CD4-positive, alpha-beta T cell treated with Interferon alpha-2 for 1 hour (primary cell): ENCODE measurements around the gene RNU6-9.
A peak's percentile ranks its signal among the peaks of the same experiment; 100 is the strongest.

Experiments used
- DNase-seq, 2 donors: peaks; one replicate each; pipeline ENCODE4 v3.0.0-alpha.2; 2020 to 2022

Gene RNU6-9

DNA sequence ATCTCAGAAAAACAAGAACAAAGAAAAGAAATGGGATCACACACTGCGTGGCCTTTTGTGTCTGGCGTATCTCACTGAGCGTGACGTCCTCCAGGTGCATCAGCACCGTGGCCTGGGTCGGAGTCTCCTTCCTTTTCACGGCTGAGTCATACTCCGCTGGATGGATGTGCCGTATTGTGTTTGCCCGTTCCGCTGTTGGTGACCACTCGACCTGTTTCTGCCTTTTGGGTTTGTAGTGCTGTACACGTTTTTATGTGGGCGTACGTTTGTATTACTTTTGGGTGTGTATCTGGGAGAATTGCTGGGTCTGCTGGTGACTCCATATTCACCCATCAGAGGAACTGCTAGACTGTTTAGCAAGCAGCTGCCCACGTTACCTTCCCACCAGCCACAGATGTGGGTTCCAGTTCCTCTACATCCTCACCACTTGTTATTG is 44.0 kb downstream of the RNU6-9 start:
- peak; percentile 53 to 54 for DNase-seq

DNA sequence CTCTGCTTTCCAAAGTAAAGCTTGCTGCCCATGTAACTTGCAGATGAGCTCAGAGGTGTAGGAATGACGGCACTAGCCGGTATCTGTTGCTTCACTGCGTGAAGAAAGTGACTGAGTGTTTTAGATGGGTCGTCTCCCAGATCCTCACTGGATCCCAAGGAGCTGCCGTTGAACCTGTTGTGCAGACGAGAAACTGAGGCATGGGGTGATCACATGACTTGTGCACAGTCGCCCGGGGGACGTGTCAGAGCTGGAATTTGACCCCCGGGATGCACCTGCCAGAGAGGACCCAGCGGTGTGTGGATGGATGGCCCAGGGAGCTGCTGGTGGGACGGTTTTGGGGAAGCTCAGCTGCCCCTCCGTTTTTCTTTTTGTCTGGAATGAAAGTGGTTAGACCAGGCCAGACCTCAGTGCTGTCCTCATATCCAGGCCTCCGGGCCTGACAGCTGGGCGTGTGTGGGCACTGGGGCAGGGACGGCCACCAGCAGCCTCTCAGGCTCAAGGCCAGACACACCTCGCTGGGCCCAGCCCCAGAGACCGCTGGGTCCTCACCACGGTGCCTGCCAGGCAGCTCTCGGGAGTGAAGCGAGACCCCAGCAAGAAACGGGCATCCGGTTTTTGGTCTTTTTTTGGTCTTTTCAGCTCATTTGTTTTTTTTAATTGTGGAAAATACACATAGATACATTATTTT is 45.1 kb downstream of the RNU6-9 start:
- no peak for DNase-seq

DNA sequence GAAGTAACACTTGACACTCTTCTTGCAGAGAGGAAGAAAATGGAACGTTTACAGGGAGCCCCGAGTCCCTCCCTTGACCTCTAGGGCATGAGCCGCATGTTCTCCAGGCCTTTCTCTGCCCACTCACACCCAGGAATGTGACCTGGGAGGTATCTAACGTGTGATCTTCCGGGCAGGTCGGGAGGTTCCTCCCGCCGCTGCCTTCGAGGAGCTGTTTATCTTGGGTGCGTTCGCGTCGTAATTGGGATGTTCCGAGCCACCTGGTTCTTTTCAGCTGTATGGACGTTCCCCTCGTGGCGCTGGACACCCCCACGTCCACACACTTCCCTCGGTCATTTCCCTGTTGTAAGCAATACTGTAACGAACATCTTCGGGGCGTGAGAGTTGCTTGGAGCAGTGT is 46.2 kb downstream of the RNU6-9 start:
- no peak for DNase-seq

DNA sequence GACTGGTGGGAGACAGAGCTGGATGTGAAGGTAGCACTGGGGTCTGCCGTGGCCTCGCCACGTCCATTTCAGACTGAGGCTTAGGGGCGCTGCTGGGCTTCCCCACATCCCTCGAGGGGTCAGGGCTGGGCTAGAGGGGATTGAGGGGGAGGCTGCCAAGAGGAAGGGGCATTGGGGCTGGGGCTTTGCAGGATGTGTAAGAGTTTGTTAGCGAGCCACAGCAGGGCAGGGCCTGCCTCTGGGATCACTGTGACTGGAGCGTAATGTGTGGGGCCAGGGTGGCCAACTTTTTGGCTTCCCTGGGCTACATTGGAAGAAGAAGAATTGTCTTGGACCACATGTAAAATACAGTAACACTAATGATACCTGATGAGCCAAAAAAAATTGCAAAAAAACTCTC is 46.6 kb downstream of the RNU6-9 start:
- no peak for DNase-seq

DNA sequence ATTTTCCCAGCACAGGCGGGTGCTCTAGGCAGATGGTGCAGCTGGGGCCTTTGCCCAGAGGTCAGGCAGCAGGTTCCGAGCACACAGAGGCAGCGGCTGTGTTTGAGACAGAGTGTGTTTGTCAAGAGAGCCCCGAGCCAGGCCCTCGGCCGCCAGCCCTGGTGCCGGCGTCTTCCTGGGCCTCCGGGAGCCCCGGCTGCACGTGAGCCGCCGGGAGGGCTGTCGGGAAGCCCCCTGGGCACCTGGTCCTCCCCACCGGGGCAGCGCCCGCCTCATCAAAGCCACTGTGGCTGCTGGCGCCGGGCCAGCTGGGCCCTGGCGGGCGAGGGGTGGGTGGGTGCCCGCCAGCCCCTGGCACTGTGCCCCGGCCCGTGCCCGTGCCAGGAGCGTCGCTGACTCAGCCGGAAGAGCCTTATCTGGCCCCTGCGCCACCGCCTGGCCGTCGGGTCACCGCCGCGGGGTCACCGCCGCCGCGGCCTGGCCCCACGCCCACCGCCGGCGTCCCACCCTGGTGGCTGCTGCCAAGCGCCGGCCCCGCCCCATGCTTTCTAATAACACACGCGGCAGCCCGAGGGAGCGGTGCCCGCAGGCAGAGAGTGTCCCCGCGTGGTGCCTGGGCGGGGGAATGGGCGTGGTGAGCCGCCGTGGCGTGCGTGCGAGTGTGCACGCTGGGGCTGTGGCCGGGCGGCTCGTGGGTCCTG is 47.5 kb downstream of the RNU6-9 start:
- peak; percentile 74 to 85 for DNase-seq

DNA sequence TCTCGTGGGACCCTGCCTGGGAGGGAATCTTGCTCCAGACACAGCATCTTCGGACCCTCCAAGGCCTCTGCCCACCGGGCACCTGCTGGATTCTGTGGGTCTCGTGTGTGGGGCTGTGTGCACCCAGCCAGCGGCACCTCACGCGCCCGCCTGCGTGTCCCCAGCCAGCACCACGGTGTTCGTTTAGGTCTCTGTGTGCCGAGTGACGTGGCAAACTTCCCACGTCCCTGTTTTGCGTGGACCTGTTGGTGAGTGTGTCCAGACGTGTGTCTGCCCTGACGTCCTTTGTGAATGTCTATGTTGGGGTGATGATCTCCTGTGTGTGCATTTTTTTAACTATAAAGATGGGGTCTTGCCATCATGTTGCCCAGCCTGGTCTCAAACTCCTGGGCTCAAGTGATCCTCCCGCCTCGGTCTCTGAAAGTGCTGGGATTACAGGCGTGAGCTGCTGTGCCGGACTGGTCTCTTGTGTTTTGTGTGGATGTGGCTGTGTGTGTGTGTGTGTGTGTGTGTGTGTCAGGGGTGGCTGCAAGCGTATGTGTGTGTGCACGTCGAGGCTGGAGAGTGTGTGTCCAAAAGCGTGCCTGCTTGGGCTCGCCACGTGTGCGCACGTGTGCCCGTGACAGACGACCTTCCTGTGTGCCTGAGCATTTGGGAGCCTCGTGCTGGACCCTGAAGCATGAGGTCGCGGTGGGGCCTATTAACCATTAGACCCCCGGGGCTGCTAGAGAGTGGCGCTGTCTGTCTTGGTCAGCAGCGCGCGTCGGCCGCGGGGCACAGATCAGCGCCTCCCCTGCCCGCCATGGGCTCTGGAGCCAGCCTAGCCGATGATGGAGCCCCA is 48.2 kb downstream of the RNU6-9 start:
- no peak for DNase-seq

DNA sequence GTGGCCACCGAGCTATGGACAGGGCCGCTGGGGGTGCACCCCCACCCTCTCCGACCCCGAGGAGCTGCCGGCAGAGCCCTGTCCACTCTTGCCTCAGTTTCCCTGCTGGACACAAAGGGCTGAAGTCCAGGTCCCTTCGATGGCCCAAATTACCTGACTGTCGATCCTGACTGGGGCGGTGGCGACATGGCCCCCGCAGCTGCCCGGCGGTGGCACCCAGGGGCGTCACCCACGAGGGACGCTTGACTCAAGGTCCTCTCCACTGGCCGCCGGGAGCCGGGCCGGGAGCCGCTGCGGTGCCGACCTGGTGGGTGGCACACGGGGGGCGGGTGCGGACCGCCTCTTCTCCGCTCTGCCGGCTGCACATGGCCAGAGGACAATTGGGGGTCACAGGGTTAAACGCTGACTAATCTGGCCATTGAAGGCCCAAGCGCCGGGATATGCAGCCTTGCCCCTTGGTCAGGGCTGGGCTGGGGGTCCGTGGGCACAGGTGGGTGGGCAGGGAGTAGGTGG is 48.9 kb downstream of the RNU6-9 start:
- DNase-seq, result no peak
